HCT116 (cell line): ENCODE measurements around the gene HAPSTR1. TPM values are rescaled to one million over a fixed set of nuclear protein-coding genes. Genes with fewer than 3 reads are reported as not detected.
A peak's percentile ranks its signal among the peaks of the same experiment; 100 is the strongest.
"Not testable (repeated sequence)": the region's sequence is repeated elsewhere in the genome, so short reads cannot be mapped to it uniquely, and the experiment has no call there.

Experiments
- ATAC-seq: fragments of 200-7000 bp; cut with Tn5 transposase; 2 replicates; pipeline ENCODE4 v1.9.1; 2020; ENCODE audit warnings: mild to moderate bottlenecking, moderate library complexity
- BruUV-seq: library from RNA; stranded (reverse); fragments of 400-500 nt; replicated peaks from 2 replicates; lab custom pipeline; 2021; lab: Mats Ljungman, UMichigan
- CTCF ChIA-PET: fragments of 300-600 bp; sonication (Branson Sonifier 250); formaldehyde crosslinking; loops from one replicate; lab custom pipeline; 2021; ENCODE audit warnings: antibody characterized with exemption; lab: Charles Lee
- POLR2A ChIA-PET: fragments of 300-600, 350-600 bp; sonication (Branson Sonifier 250); formaldehyde crosslinking; loops from one replicate; lab custom pipeline; 2021; ENCODE audit warnings: antibody characterized with exemption; lab: Charles Lee
- RAD21 ChIA-PET, 2 experiments: fragments of 300-600 bp; sonication (Branson Sonifier 250); formaldehyde crosslinking; loops; one replicate each; lab custom pipeline; 2023; ENCODE audit warnings: low total read pairs in 2 of 2; ENCODE audit not compliant: uncharacterized antibody in 2 of 2, unreplicated experiment in 2 of 2, low non-redundant PET in 1 of 2; lab: Charles Lee
- DNase-seq: peaks from one replicate; pipeline ENCODE4 v3.0.0-alpha.2; 2010; ENCODE audit warnings: low read depth, low spot score
- H2AFZ ChIP-seq: fragments of 200-600 bp; shearing (Covaris generic), sonication (generic); 2 replicates; pipeline ENCODE4 v1.6.1; 2017; ENCODE audit warnings: low read depth, mixed run types, mixed read lengths, antibody characterized with exemption, low read length; ENCODE audit not compliant: poor library complexity, severe bottlenecking
- H3K27ac ChIP-seq: 2 replicates; pipeline ENCODE4 v1.5.1; 2012; ENCODE audit warnings: low read depth, low read length
- H3K27me3 ChIP-seq: fragments of 200-600 bp; sonication (generic); 2 replicates; pipeline ENCODE4 v1.6.1; 2016; ENCODE audit warnings: mixed run types, low read length, mixed read lengths; ENCODE audit not compliant: insufficient read depth
- H3K36me3 ChIP-seq, 2 experiments: fragments of 200-500 bp in 1 of 2; fragments of 200-600 bp in 1 of 2; sonication (Bioruptor generic) in 1 of 2; sonication (generic) in 1 of 2; 2 replicates each; pipeline versions ENCODE4 v1.5.1 to v1.6.1; 2014 to 2016; ENCODE audit warnings: low read length in 2 of 2, inconsistent platforms in 1 of 2, mixed read lengths in 1 of 2, mixed run types in 1 of 2; ENCODE audit not compliant: insufficient read depth in 2 of 2, control insufficient read depth in 1 of 2
- H3K4me1 ChIP-seq, 2 experiments: fragments of 200-600 bp in 1 of 2; sonication (generic) in 1 of 2; 2 replicates each; pipeline versions ENCODE4 v1.5.1 to v1.6.1; 2012 to 2017; ENCODE audit warnings: low read length in 2 of 2, inconsistent platforms in 1 of 2, mild to moderate bottlenecking in 1 of 2, mixed read lengths in 1 of 2, mixed run types in 1 of 2, moderate library complexity in 1 of 2; ENCODE audit not compliant: insufficient read depth in 2 of 2, control insufficient read depth in 1 of 2
- H3K4me2 ChIP-seq: fragments of 200-600 bp; sonication (generic); 2 replicates; pipeline ENCODE4 v1.6.1; 2017; ENCODE audit warnings: mixed run types, low read length, mixed read lengths
- H3K4me3 ChIP-seq, 2 experiments: fragments of 200-600 bp in 1 of 2; sonication (generic) in 1 of 2; replicated peaks in 1 of 2; 2 replicates each; pipeline ENCODE4 v1.5.1; 2011 to 2016; ENCODE audit warnings: low read length in 2 of 2, control low read depth in 1 of 2, low read depth in 1 of 2, mild to moderate bottlenecking in 1 of 2, mixed read lengths in 1 of 2, mixed run types in 1 of 2
- H3K79me2 ChIP-seq: fragments of 200-600 bp; sonication (generic); 2 replicates; pipeline ENCODE4 v1.6.1; 2017; ENCODE audit warnings: mild to moderate bottlenecking, mixed run types, low read length, moderate library complexity, mixed read lengths; ENCODE audit not compliant: insufficient read depth
- H3K9ac ChIP-seq: fragments of 200-600 bp; sonication (generic); 2 replicates; pipeline ENCODE4 v1.6.1; 2016; ENCODE audit warnings: low read length, mixed read lengths
- H3K9me2 ChIP-seq: fragments of 200-600 bp; sonication (generic), shearing (Covaris generic); 2 replicates; pipeline ENCODE4 v1.6.1; 2017; ENCODE audit warnings: mixed run types, mild to moderate bottlenecking, moderate library complexity; ENCODE audit not compliant: insufficient read depth
- H3K9me3 ChIP-seq, 2 experiments: fragments of 200-500 bp in 1 of 2; fragments of 200-600 bp in 1 of 2; sonication (Bioruptor generic) in 1 of 2; sonication (generic) in 1 of 2; 2 replicates each; pipeline ENCODE4 v1.6.1; 2014 to 2017; ENCODE audit warnings: low read length in 2 of 2, mixed read lengths in 2 of 2, inconsistent platforms in 1 of 2, low read depth in 1 of 2, mild to moderate bottlenecking in 1 of 2, mixed run types in 1 of 2, moderate library complexity in 1 of 2; ENCODE audit not compliant: control insufficient read depth in 1 of 2, insufficient read depth in 1 of 2
- H4K20me1 ChIP-seq: fragments of 200-600 bp; sonication (generic), shearing (Covaris generic); 2 replicates; pipeline ENCODE4 v1.6.1; 2017; ENCODE audit warnings: mixed run types, mild to moderate bottlenecking, moderate library complexity; ENCODE audit not compliant: insufficient read depth
- EZH2 ChIP-seq: fragments of 200-600 bp; sonication (generic); IDR thresholded peaks from 2 replicates; pipeline ENCODE4 v1.6.1; 2017; ENCODE audit warnings: antibody characterized with exemption, mixed run types
- EZH2phosphoT487 ChIP-seq: fragments of 200-600 bp; IDR thresholded peaks from 2 replicates; pipeline ENCODE4 v1.6.1; 2018; ENCODE audit warnings: antibody characterized with exemption, borderline replicate concordance
- MAX ChIP-seq: IDR thresholded peaks from 2 replicates; pipeline ENCODE4 v1.6.1; 2012
- POLR2A ChIP-seq: IDR thresholded peaks from 2 replicates; pipeline ENCODE4 v1.7.0; 2011; ENCODE audit warnings: borderline replicate concordance; ENCODE audit not compliant: insufficient read depth, insufficient read length; ENCODE audit errors: extremely low read depth
- POLR2AphosphoS5 ChIP-seq: IDR thresholded peaks from 2 replicates; pipeline ENCODE4 v1.6.1; 2011; ENCODE audit warnings: mild to moderate bottlenecking, low read depth, low read length, moderate library complexity
- RAD21 ChIP-seq: IDR thresholded peaks from 2 replicates; pipeline ENCODE4 v1.6.1; 2012; ENCODE audit warnings: low read depth, mild to moderate bottlenecking
- YY1 ChIP-seq: IDR thresholded peaks from 2 replicates; pipeline ENCODE4 v1.6.1; 2011; ENCODE audit warnings: low read length, low read depth, moderate library complexity, mild to moderate bottlenecking; ENCODE audit not compliant: insufficient replicate concordance; ENCODE audit errors: extremely low read depth
- ZFX ChIP-seq: fragments of 450-650 bp; IDR thresholded peaks from 2 replicates; pipeline ENCODE4 v1.6.1; 2017
- intact Hi-C: fragments of 100-400 bp; cut with micrococcal nuclease; formaldehyde crosslinking; loops from 2 replicates; pipeline ENCODE4 v1.10.0; 2022
- total RNA-seq: library from RNA; stranded (reverse); gene quantifications from one replicate; pipeline ENCODE4 v1.2.1, GENCODE V29; 2021; ENCODE audit not compliant: unreplicated experiment

HAPSTR1 gene
- total RNA-seq, 1 experiment from 2014 or later, result 54.9 TPM

DNA sequence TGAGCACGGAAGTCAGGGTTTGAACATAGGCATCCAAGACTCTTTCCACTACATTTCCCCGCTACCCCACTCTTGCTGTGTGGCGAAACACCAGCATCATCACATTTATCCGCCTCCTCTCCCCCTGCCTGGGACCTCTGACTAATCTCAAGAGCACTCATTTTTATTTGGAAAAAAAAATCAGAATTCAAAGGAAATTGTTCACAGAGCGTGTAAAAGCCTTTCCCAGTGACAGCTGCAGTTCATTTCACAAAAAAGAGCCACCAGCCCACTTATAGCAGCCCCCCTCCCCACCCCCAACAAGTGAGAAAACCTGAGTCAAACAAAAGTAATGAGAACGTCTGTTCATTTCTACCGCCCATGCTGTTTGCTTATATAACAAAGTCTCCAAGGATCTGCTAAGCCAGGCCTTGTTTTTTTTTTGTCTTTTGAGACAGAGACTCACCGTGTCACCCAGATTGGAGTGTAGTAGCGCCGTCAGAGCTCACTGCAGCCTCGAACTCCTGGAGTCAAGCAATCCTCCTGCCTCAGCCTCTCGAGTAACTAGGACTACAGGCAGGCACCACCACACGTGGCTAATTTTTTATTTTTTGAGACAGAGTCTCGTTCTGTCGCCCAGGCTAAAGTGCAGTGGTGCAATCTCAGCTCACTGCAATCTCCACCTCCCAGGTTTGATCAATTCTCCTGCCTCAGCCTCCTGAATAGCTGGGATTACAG lies 48.3 kb upstream of the HAPSTR1 start (continued):
- no peak for TF ChIP-seq EZH2phosphoT487
- no peak for TF ChIP-seq YY1
- TF ChIP-seq ZFX, result no peak

DNA sequence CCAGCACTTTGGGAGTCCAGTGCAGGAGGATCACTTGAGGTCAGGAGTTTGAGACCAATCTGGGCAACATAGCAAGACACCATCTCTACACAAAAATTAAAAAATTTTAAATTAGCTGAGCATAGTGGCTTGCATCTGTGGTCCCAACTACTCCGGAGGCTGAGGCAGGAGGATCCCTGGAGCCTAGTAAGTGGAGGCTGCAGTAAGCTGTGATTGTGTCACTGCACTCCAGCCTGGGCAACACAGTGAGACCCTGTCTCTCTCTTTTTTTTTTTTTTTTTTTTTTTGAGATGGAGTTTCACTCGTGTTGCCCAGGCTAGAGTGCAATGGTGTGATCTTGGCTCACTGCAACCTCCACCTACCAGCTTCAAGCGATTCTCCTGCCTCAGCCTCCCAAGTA lies 45.9 kb upstream of the HAPSTR1 start:
- H3K27me3 ChIP-seq, intact Hi-C loops, RAD21 ChIA-PET, ATAC-seq, CTCF ChIA-PET, POLR2A ChIA-PET, H4K20me1 ChIP-seq, DNase-seq, H3K36me3 ChIP-seq, H2AFZ ChIP-seq, H3K9me2 ChIP-seq, BruUV-seq, H3K27ac ChIP-seq, H3K4me2 ChIP-seq, H3K9me3 ChIP-seq, H3K4me3 ChIP-seq, H3K79me2 ChIP-seq, H3K9ac ChIP-seq: not testable (repeated sequence)
- peaks cover 35 to 41% of the 10 kb centered on the region in 2 experiments for H3K4me1 ChIP-seq

GRCh38 chr16:9046667-9047055 lies 44.8 kb upstream of the HAPSTR1 start:
- H3K36me3 ChIP-seq, result no peaks in the 10 kb centered on the region
- H3K9ac ChIP-seq, result no peak overlapping the region
- peaks cover 38 to 45% of the 10 kb centered on the region in 2 experiments for H3K4me1 ChIP-seq
- no peaks in the 10 kb centered on the region for H4K20me1 ChIP-seq
- H3K9me3 ChIP-seq, result no peaks in the 10 kb centered on the region
- ATAC-seq, result no peak
- no peak overlapping the region for H3K4me2 ChIP-seq
- H2AFZ ChIP-seq, result no peak overlapping the region
- no peaks in the 10 kb centered on the region for H3K27me3 ChIP-seq
- no peak overlapping the region; the same call in 1 of the 2 replicates for H3K27ac ChIP-seq
- RAD21 ChIA-PET, result interaction anchor here in 1 of 2 experiments (1.3 kb wide), 1 partner anchor 45 kb away, joined by 4 read pairs; the partner anchor contains the start of gene HAPSTR1
- no peak for TF ChIP-seq POLR2A
- no peak for TF ChIP-seq RAD21
- no peak for TF ChIP-seq MAX
- TF ChIP-seq POLR2AphosphoS5, result 0 out of 2 replicates have a peak, but pooled peaks have one; percentile 2
- no peak for TF ChIP-seq EZH2
- CTCF ChIA-PET, result interaction anchor here (1.5 kb wide), 1 partner anchor 110 kb away, joined by 3 read pairs; no protein-coding TSS in a partner anchor
- no peak overlapping the region for H3K4me3 ChIP-seq
- no peaks in the 10 kb centered on the region for H3K79me2 ChIP-seq
- DNase-seq, result no peak
- no TSS peak for BruUV-seq
- POLR2A ChIA-PET, result interaction anchor here (1.9 kb wide), 1 partner anchor 45 kb away, joined by 10 read pairs; the partner anchor contains the start of gene HAPSTR1
- intact Hi-C loops, result no loop called here
- no peaks in the 10 kb centered on the region for H3K9me2 ChIP-seq
